GM12872 (cell line): ENCODE results near the gene GFY.

ENCODE experiments used
- CTCF ChIP-seq: IDR thresholded peaks from 3 replicates; pipeline ENCODE4 v1.5.1; 2011; ENCODE audit warnings: low read depth, mild to moderate bottlenecking, low read length, moderate library complexity; ENCODE audit not compliant: insufficient read depth

Gene GFY

GRCh38 chr19:49451430-49452181 lies 26.4 kb downstream of the GFY start, which contains the start of gene PIH1D1:
TSS of gene PIH1D1 (minus strand) at chr19:49451814. CDS start at chr19:49451574, 240 bp downstream.
- no peak for TF ChIP-seq CTCF

- TF ChIP-seq CTCF: no peak
Measured at GRCh38 chr19:49453013-49453756, 28.0 kb downstream of the GFY start, which contains the start of gene ALDH16A1. TSS of gene ALDH16A1 (plus strand) at chr19:49453225. CDS start at chr19:49453332, 107 bp downstream.

- TF ChIP-seq CTCF: no peak
Measured at GRCh38 chr19:49453757-49454240, 28.6 kb downstream of the GFY start.

- no peak for TF ChIP-seq CTCF
Measured at GRCh38 chr19:49455773-49456172, 30.6 kb downstream of the GFY start.

- TF ChIP-seq CTCF: no peak
Measured at GRCh38 chr19:49456326-49456725, 31.1 kb downstream of the GFY start.

GRCh38 chr19:49458567-49458903 lies 33.3 kb downstream of the GFY start:
- TF ChIP-seq CTCF: no peak

- TF ChIP-seq CTCF: no peak
Measured at GRCh38 chr19:49459388-49459787, 34.2 kb downstream of the GFY start.
